Head of caudate nucleus (tissue), 42 donors: ENCODE measurements around the gene RBM23.

ENCODE experiments used
- DNase-seq, 42 donors: peaks; one replicate each; pipeline versions ENCODE4 v3.0.0 to v3.0.0-alpha.2; 2020 to 2021; ENCODE audit warnings: mixed read lengths in 7 of 42
- intact Hi-C: fragments of 100-400 bp; cut with DNase I; formaldehyde crosslinking; loops from one replicate; pipeline ENCODE4 v1.15.0; 2022

RBM23 gene

GRCh38 chr14:22850944-22851764 is 67.8 kb downstream of the RBM23 start:
- intact Hi-C loops = loop anchor here (2.0 to 10.0 kb wide), 2 partner anchors 28 to 266 kb away; partner anchors contain the start of gene DAD1
- peak in 36 of 42 donors; percentile 29 to 85 (median 68) for DNase-seq

- peak in 20 of 42 donors; percentile 19 to 68 (median 40) for DNase-seq
- intact Hi-C loops = no loop called here
These were observed 69.6 kb downstream of the RBM23 start for GRCh38 chr14:22849212-22849819.

GRCh38 chr14:22848351-22849164 is 70.4 kb downstream of the RBM23 start:
- intact Hi-C loops = no loop called here
- peak in 10 of 42 donors; percentile 19 to 67 (median 38) for DNase-seq

- intact Hi-C loops = no loop called here
- DNase-seq = no peak
These were observed 71.1 kb downstream of the RBM23 start for GRCh38 chr14:22847661-22848341.

- no peak for DNase-seq
- intact Hi-C loops = no loop called here
These were observed 72.1 kb downstream of the RBM23 start for GRCh38 chr14:22846811-22847307.

- intact Hi-C loops = no loop called here
- no peak for DNase-seq
These were observed 72.9 kb downstream of the RBM23 start for GRCh38 chr14:22845821-22846625.

GRCh38 chr14:22845103-22845394 is 73.9 kb downstream of the RBM23 start:
- intact Hi-C loops = no loop called here
- no peak for DNase-seq

GRCh38 chr14:22844221-22845102 is 74.5 kb downstream of the RBM23 start:
- intact Hi-C loops = no loop called here
- no peak for DNase-seq
